ENCODE results near the gene SLA2.

DNA sequence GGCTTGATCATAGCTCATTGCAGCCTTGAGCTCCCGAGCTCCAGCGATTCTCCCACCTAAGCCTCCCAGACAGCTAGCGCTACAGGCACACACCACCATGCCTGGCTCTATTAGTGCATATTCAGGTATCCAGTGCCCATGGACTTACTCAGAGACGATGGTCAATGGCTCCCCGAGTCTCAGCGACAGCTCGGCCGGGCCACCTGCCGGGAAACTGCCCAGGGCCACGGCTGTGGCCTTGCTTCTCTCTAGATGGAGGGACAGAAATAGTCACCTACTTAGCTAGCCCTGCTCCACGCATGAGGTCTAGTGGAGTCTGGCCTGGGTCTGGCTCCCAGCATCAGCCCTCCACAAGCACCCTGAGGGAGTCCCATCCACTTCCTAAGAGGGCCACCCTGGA lies 11.7 kb downstream of the SLA2 start:
- no peak for TF ChIP-seq POLR2AphosphoS5 (IDR thresholded peaks at IDR 0.05; ENCODE audit: low read depth, low read length)
- TF ChIP-seq POLR2A (IDR thresholded peaks at IDR 0.05; ENCODE audit: low read depth, low read length): no peak
- TF ChIP-seq PAX5 (IDR thresholded peaks at IDR 0.05; ENCODE audit: insufficient read depth, low read length, severe bottlenecking): no peak
- TF ChIP-seq TAF1 (IDR thresholded peaks at IDR 0.05; ENCODE audit: low read depth, low read length): no peak
